K562 (cell line): ENCODE results near the gene C1R. TPM values are rescaled to one million over a fixed set of nuclear protein-coding genes. Genes with fewer than 3 reads are reported as not detected.

Experiments used
- ARNT ChIP-seq, 2 experiments: fragments of 450-650 bp; IDR thresholded peaks; 2 replicates each; pipeline ENCODE4 v1.6.1; 2016; ENCODE audit warnings: mild to moderate bottlenecking in 1 of 2
- BACH1 ChIP-seq: fragments of 200-800 bp; sonication (Bioruptor generic); IDR thresholded peaks from 2 replicates; pipeline ENCODE4 v1.6.1; 2016; ENCODE audit warnings: missing genetic modification characterization, missing compliant biosample characterization
- CREM ChIP-seq: IDR thresholded peaks from 2 replicates; pipeline ENCODE4 v1.6.1; 2014; ENCODE audit warnings: antibody characterized with exemption, low read depth
- CTBP1 ChIP-seq: fragments of 450-650 bp; IDR thresholded peaks from 2 replicates; pipeline ENCODE4 v1.6.1; 2016; ENCODE audit warnings: borderline replicate concordance
- DDX20 ChIP-seq: fragments of 450-650 bp; IDR thresholded peaks from 2 replicates; pipeline ENCODE4 v1.6.1; 2016; ENCODE audit warnings: missing genetic modification characterization, low read depth, mild to moderate bottlenecking, missing compliant biosample characterization, moderate library complexity
- FOXA3 ChIP-seq, 2 experiments: fragments of 450-650 bp in 1 of 2; sonication (generic) in 1 of 2; formaldehyde crosslinking; IDR thresholded peaks in 1 of 2; conservative IDR thresholded peaks in 1 of 2; 2 replicates each; pipeline versions ENCODE4 v1.4.0 to v1.8.0; 2020 to 2022; ENCODE audit warnings: mild to moderate bottlenecking in 2 of 2, missing genetic modification reagents in 1 of 2
- FOXJ3 ChIP-seq: sonication (generic); formaldehyde crosslinking; IDR thresholded peaks from 2 replicates; pipeline ENCODE4 v1.4.0; 2020; ENCODE audit warnings: mild to moderate bottlenecking, missing genetic modification reagents
- MIER1 ChIP-seq: fragments of 450-650 bp; IDR thresholded peaks from 2 replicates; pipeline ENCODE4 v1.6.1; 2016; ENCODE audit warnings: antibody characterized with exemption, mild to moderate bottlenecking, low read depth
- MLX ChIP-seq, 2 experiments: fragments of 450-650 bp in 1 of 2; sonication (generic) in 1 of 2; formaldehyde crosslinking; conservative IDR thresholded peaks; 2 replicates each; pipeline versions ENCODE4 v1.4.0 to v1.8.1; 2020 to 2022; ENCODE audit warnings: mild to moderate bottlenecking in 1 of 2, missing genetic modification reagents in 1 of 2
- PCBP1 ChIP-seq: fragments of 200-400 bp; formaldehyde crosslinking; IDR thresholded peaks from 2 replicates; pipeline ENCODE4 v1.6.1; 2018; ENCODE audit warnings: mild to moderate bottlenecking, low read depth, low read length; ENCODE audit not compliant: poor library complexity, severe bottlenecking
- RB1 ChIP-seq: fragments of 450-650 bp; IDR thresholded peaks from 2 replicates; pipeline ENCODE4 v1.6.1; 2017; ENCODE audit warnings: low read depth, mild to moderate bottlenecking
- RFX5 ChIP-seq: IDR thresholded peaks from 2 replicates; pipeline ENCODE4 v1.6.1; 2011; ENCODE audit warnings: low read depth, mild to moderate bottlenecking, improper control_type of control experiment, low read length
- SIN3A ChIP-seq, 2 experiments: fragments of 150-350 bp in 1 of 2; IDR thresholded peaks; 2 replicates each; pipeline ENCODE4 v1.6.1; 2011 to 2016; ENCODE audit warnings: borderline replicate concordance in 2 of 2, low read depth in 2 of 2, low read length in 2 of 2, mild to moderate bottlenecking in 2 of 2, moderate library complexity in 2 of 2; ENCODE audit not compliant: control insufficient read depth in 1 of 2
- SIRT6 ChIP-seq: IDR thresholded peaks from one replicate; pipeline ENCODE4 v1.6.1; 2012; ENCODE audit warnings: low read depth, mild to moderate bottlenecking, control low read depth, inconsistent platforms, low read length, moderate library complexity
- SMAD4 ChIP-seq: fragments of 250-450 bp; sonication (Bioruptor Pico); conservative IDR thresholded peaks from 2 replicates; pipeline ENCODE4 v1.8.0; 2021; ENCODE audit warnings: inconsistent platforms, mild to moderate bottlenecking, moderate library complexity
- SNIP1 ChIP-seq: fragments of 450-650 bp; IDR thresholded peaks from 2 replicates; pipeline ENCODE4 v1.7.1; 2017; ENCODE audit warnings: low read depth, mild to moderate bottlenecking
- THRA ChIP-seq: fragments of 450-650 bp; IDR thresholded peaks from 2 replicates; pipeline ENCODE4 v1.6.1; 2017; ENCODE audit warnings: mild to moderate bottlenecking, moderate library complexity
- XRCC5 ChIP-seq: fragments of 200-400 bp; formaldehyde crosslinking; IDR thresholded peaks from 2 replicates; pipeline ENCODE4 v1.6.1; 2017; ENCODE audit warnings: low read depth, mild to moderate bottlenecking, low read length
- YBX1 ChIP-seq: fragments of 450-650 bp; IDR thresholded peaks from 2 replicates; pipeline ENCODE4 v1.7.1; 2016; ENCODE audit warnings: mild to moderate bottlenecking
- ZNF133 ChIP-seq: fragments of 250-450 bp; sonication (Bioruptor Pico); IDR thresholded peaks from 2 replicates; pipeline ENCODE4 v1.4.0; 2020; ENCODE audit warnings: mild to moderate bottlenecking
- ZNF174 ChIP-seq: fragments of 250-450 bp; sonication (Bioruptor Pico); IDR thresholded peaks from 2 replicates; pipeline ENCODE4 v1.4.0; 2020; ENCODE audit warnings: mild to moderate bottlenecking
- polyA plus RNA-seq, 8 experiments: library from polyadenylated mRNA; depleted of rRNA in 4 of 8; stranded (reverse) in 5 of 8; unstranded in 3 of 8; fragments of >200 nt; fragmentation: Nextera tagmentation in 2 of 8; fragmentation: Illumina TruSeq in 1 of 8; extraction: Ambion mirVana in 2 of 8; extraction: Trizol in 1 of 8; gene quantifications; 2 replicates each; pipeline versions ENCODE4 v1.2.1 to v1.2.3, GENCODE V29; 2011 to 2014; ENCODE audit warnings: inconsistent platforms in 1 of 8, missing spikeins in 1 of 8
- total RNA-seq, 7 experiments: library from RNA; depleted of rRNA in 6 of 7; stranded (reverse); fragments of >200 nt in 6 of 7; fragmentation: Illumina TruSeq in 2 of 7; extraction: Trizol in 2 of 7; gene quantifications; 2 replicates each; pipeline versions ENCODE4 v1.2.1 to v1.2.3, GENCODE V29; 2011 to 2021; ENCODE audit warnings: low replicate concordance in 1 of 7
- TF ChIP-seq, protein P1 (sequence below): sonication (generic); formaldehyde crosslinking; IDR thresholded peaks from 2 replicates; pipeline ENCODE4 v1.8.1; 2023; ENCODE audit warnings: mild to moderate bottlenecking, missing genetic modification reagents
- TF ChIP-seq, protein P2 (sequence below): fragments of 450-650 bp; conservative IDR thresholded peaks from 2 replicates; pipeline ENCODE4 v1.6.1; 2016; ENCODE audit warnings: missing genetic modification characterization, low read depth, mild to moderate bottlenecking, missing compliant biosample characterization, moderate library complexity

Gene C1R
- total and polyA plus RNA-seq, 9 of the 15 experiments (the other 6 are each of a cell fraction or from before 2014, with no cell fraction given): 0.07 to 1.0 (median 0.33) TPM; not detected in 1

- TF ChIP-seq SIN3A (IDR thresholded peaks at IDR 0.05; ENCODE audit: borderline replicate concordance in 2 of 2, control insufficient read depth in 1 of 2, low read depth in 2 of 2, low read length in 2 of 2): peak in 1 of 2 experiments; percentile 23; a peak in 1 of 4 replicates
- TF ChIP-seq, protein P1, sequence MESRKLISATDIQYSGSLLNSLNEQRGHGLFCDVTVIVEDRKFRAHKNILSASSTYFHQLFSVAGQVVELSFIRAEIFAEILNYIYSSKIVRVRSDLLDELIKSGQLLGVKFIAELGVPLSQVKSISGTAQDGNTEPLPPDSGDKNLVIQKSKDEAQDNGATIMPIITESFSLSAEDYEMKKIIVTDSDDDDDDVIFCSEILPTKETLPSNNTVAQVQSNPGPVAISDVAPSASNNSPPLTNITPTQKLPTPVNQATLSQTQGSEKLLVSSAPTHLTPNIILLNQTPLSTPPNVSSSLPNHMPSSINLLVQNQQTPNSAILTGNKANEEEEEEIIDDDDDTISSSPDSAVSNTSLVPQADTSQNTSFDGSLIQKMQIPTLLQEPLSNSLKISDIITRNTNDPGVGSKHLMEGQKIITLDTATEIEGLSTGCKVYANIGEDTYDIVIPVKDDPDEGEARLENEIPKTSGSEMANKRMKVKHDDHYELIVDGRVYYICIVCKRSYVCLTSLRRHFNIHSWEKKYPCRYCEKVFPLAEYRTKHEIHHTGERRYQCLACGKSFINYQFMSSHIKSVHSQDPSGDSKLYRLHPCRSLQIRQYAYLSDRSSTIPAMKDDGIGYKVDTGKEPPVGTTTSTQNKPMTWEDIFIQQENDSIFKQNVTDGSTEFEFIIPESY (CRISPR knock-in tag): no peak
- TF ChIP-seq, protein P2, sequence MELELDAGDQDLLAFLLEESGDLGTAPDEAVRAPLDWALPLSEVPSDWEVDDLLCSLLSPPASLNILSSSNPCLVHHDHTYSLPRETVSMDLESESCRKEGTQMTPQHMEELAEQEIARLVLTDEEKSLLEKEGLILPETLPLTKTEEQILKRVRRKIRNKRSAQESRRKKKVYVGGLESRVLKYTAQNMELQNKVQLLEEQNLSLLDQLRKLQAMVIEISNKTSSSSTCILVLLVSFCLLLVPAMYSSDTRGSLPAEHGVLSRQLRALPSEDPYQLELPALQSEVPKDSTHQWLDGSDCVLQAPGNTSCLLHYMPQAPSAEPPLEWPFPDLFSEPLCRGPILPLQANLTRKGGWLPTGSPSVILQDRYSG (tag): no peak
- TF ChIP-seq SNIP1: no peak
- TF ChIP-seq CTBP1: peak; percentile 56; the same call in 1 of the 2 replicates
- no peak for TF ChIP-seq YBX1
- no peak for TF ChIP-seq DDX20 (tag)
- no peak for TF ChIP-seq MLX (CRISPR knock-in tag; conservative IDR thresholded peaks at IDR 0.05)
- no peak for TF ChIP-seq ZNF133 (CRISPR knock-in tag)
- TF ChIP-seq RB1: peak; percentile 35; the same call in 1 of the 2 replicates
- no peak for TF ChIP-seq BACH1 (tag)
- TF ChIP-seq ARNT (IDR thresholded peaks at IDR 0.05): peak in 1 of 2 experiments; percentile 68; a peak in 1 of 4 replicates
- TF ChIP-seq ZNF174 (CRISPR knock-in tag): no peak
- no peak for TF ChIP-seq PCBP1
- TF ChIP-seq XRCC5: peak; percentile 79; the same call in 1 of the 2 replicates
- TF ChIP-seq FOXA3 (CRISPR knock-in tag; conservative IDR thresholded peaks at IDR 0.05 in 1 of 2, IDR thresholded peaks at IDR 0.05 in 1 of 2): no peak
- TF ChIP-seq FOXJ3 (CRISPR knock-in tag): no peak
- no peak for TF ChIP-seq MIER1
- no peak for TF ChIP-seq THRA
- no peak for TF ChIP-seq SIRT6
- no peak for TF ChIP-seq SMAD4 (CRISPR knock-in tag)
- 0 out of 2 replicates have a peak, but pooled peaks have one; percentile 31 for TF ChIP-seq CREM
- no peak for TF ChIP-seq RFX5
Measured at GRCh38 chr12:7108796-7109571, 16.7 kb upstream of the C1R start, which contains the start of gene C1RL (continued).
